ENCODE data around the gene TRIM3.

TRIM3 gene

GRCh38 chr11:6476571-6476970 lies 2.8 kb upstream of the TRIM3 start:
- peak; percentile 9 for DNase-seq

GRCh38 chr11:6475936-6476335 lies 2.2 kb upstream of the TRIM3 start:
- peak; percentile 28 for DNase-seq

GRCh38 chr11:6474806-6475500 lies 1.2 kb upstream of the TRIM3 start:
- peak; percentile 14 for DNase-seq

- peak; percentile 27 for DNase-seq
Measured at GRCh38 chr11:6474413-6474792, 662 bp upstream of the TRIM3 start.

- no peak for DNase-seq
Measured at GRCh38 chr11:6472934-6473333, 807 bp downstream of the TRIM3 start.

- no peak for DNase-seq
Measured at GRCh38 chr11:6469599-6469998, 4.1 kb downstream of the TRIM3 start.

GRCh38 chr11:6468712-6469495 lies 4.8 kb downstream of the TRIM3 start:
- peak; percentile 92 for DNase-seq

- DNase-seq = no peak
Measured at GRCh38 chr11:6459099-6459450, 14.7 kb downstream of the TRIM3 start.

GRCh38 chr11:6458352-6459098 lies 15.2 kb downstream of the TRIM3 start:
- DNase-seq = no peak

GRCh38 chr11:6457581-6458320 lies 16.0 kb downstream of the TRIM3 start:
- DNase-seq = no peak

GRCh38 chr11:6456361-6457073 lies 17.2 kb downstream of the TRIM3 start:
- DNase-seq = no peak

- DNase-seq = no peak
Measured at GRCh38 chr11:6455070-6455469, 18.7 kb downstream of the TRIM3 start.

GRCh38 chr11:6453152-6453551 lies 20.6 kb downstream of the TRIM3 start:
- no peak for DNase-seq

GRCh38 chr11:6452219-6452618 lies 21.5 kb downstream of the TRIM3 start:
- DNase-seq = no peak

- DNase-seq = no peak
Measured at GRCh38 chr11:6448574-6448973, 25.2 kb downstream of the TRIM3 start.

GRCh38 chr11:6443269-6444003 lies 30.3 kb downstream of the TRIM3 start:
- peak; percentile 78 for DNase-seq

- DNase-seq = no peak
Measured at GRCh38 chr11:6442441-6442840, 31.3 kb downstream of the TRIM3 start.

- no peak for DNase-seq
Measured at GRCh38 chr11:6440906-6441358, 32.8 kb downstream of the TRIM3 start, which contains the start of gene HPX. HPX (minus strand) TSS chr11:6440987; CDS start chr11:6440963, 24 bp downstream.

GRCh38 chr11:6438979-6439571 lies 34.7 kb downstream of the TRIM3 start:
- peak; percentile 85 for DNase-seq

GRCh38 chr11:6437993-6438392 lies 35.7 kb downstream of the TRIM3 start:
- peak; percentile 74 for DNase-seq

- no peak for DNase-seq
Measured at GRCh38 chr11:6437423-6437822, 36.3 kb downstream of the TRIM3 start.

All from hematopoietic multipotent progenitor cell treated with erythropoietin and hydrocortisone succinate and interleukin-3 and kit ligand, for 4 days (in vitro differentiated cells).